IMR-90 (cell line): ENCODE measurements around the gene IGF2.

Experiments used
- BHLHE40 ChIP-seq: fragments of 150-350 bp; IDR thresholded peaks from 2 replicates; pipeline ENCODE4 v1.6.1; 2016; ENCODE audit warnings: mild to moderate bottlenecking, low read depth, low read length
- CEBPB ChIP-seq: IDR thresholded peaks from 2 replicates; pipeline ENCODE4 v1.6.1; 2012; ENCODE audit warnings: low read depth, low read length, improper control_type of control experiment
- CHD1 ChIP-seq: IDR thresholded peaks from 2 replicates; pipeline ENCODE4 v1.6.1; 2012; ENCODE audit warnings: low read depth, low read length, improper control_type of control experiment
- MAFK ChIP-seq: IDR thresholded peaks from 2 replicates; pipeline ENCODE4 v1.6.1; 2012; ENCODE audit warnings: low read depth, low read length, improper control_type of control experiment
- MAZ ChIP-seq: IDR thresholded peaks from 2 replicates; pipeline ENCODE4 v1.6.1; 2012; ENCODE audit warnings: low read depth, mild to moderate bottlenecking, low read length, improper control_type of control experiment, moderate library complexity, borderline replicate concordance
- MXI1 ChIP-seq: IDR thresholded peaks from 2 replicates; pipeline ENCODE4 v1.6.1; 2012; ENCODE audit warnings: low read depth, mild to moderate bottlenecking, low read length, moderate library complexity, borderline replicate concordance
- POLR2A ChIP-seq: IDR thresholded peaks from 2 replicates; pipeline ENCODE4 v1.6.1; 2012; ENCODE audit warnings: mild to moderate bottlenecking, low read depth, low read length
- RAD21 ChIP-seq: IDR thresholded peaks from 2 replicates; pipeline ENCODE4 v1.6.1; 2012; ENCODE audit warnings: low read length, improper control_type of control experiment
- RCOR1 ChIP-seq: IDR thresholded peaks from 2 replicates; pipeline ENCODE4 v1.6.1; 2012; ENCODE audit warnings: mild to moderate bottlenecking, low read length, improper control_type of control experiment; ENCODE audit not compliant: insufficient replicate concordance
- RFX5 ChIP-seq: IDR thresholded peaks from 2 replicates; pipeline ENCODE4 v1.8.0; 2012; ENCODE audit warnings: low read depth, mild to moderate bottlenecking, low read length, moderate library complexity
- SMC3 ChIP-seq: fragments of 150-350 bp; IDR thresholded peaks from 2 replicates; pipeline ENCODE4 v1.6.1; 2016; ENCODE audit warnings: low read depth, mild to moderate bottlenecking, antibody characterized with exemption, low read length, moderate library complexity
- USF2 ChIP-seq: fragments of 150-350 bp; IDR thresholded peaks from 2 replicates; pipeline ENCODE4 v1.6.1; 2017; ENCODE audit warnings: mild to moderate bottlenecking, antibody characterized with exemption, low read length, low read depth
- TF ChIP-seq, protein P1 (sequence below): conservative IDR thresholded peaks from 2 replicates; pipeline ENCODE4 v1.5.1; 2012; ENCODE audit warnings: mild to moderate bottlenecking, low read depth, low read length, improper control_type of control experiment

DNA sequence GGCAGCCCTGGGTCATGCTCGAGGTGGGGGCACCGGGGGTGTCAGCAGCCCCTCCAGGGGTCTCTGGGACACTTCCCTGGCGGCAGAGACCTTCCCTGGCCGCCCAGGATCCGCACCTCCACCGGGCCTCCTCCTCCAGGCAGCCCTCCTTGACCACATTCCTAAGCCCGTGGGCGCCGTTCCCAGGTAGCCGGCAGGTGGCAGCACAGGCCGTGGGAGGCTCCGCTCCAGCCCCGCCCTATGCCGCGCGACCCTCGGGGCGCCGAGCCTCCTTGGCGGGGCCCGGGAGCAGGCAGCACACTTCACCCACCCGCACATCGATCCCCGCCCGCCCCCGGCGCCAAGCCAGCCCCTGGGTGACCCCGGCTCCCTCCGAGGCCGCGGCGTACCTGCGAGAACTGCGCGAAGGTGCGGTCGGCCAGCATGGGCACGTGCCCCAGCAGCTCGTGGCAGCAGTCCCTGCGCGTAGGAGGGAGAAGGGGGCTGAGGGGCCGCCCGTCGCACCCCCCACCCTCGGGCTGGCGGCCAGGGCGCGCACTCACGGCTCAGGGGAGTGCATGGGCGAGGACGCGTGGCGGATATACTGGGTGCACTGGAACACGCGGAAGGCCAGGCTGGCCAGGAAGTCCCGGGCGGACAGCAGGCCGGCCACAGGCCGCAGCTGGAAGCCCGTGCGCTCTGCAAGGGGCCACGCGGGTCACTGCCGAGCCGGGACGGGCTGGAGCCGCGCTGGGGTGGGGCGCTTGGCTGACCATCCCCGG is 27.1 kb upstream of the IGF2 start:
- TF ChIP-seq, protein P1, sequence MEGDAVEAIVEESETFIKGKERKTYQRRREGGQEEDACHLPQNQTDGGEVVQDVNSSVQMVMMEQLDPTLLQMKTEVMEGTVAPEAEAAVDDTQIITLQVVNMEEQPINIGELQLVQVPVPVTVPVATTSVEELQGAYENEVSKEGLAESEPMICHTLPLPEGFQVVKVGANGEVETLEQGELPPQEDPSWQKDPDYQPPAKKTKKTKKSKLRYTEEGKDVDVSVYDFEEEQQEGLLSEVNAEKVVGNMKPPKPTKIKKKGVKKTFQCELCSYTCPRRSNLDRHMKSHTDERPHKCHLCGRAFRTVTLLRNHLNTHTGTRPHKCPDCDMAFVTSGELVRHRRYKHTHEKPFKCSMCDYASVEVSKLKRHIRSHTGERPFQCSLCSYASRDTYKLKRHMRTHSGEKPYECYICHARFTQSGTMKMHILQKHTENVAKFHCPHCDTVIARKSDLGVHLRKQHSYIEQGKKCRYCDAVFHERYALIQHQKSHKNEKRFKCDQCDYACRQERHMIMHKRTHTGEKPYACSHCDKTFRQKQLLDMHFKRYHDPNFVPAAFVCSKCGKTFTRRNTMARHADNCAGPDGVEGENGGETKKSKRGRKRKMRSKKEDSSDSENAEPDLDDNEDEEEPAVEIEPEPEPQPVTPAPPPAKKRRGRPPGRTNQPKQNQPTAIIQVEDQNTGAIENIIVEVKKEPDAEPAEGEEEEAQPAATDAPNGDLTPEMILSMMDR: peak; percentile 47
- peak; percentile 31; the same call in 1 of the 2 replicates for TF ChIP-seq SMC3
- peak; percentile 48 for TF ChIP-seq RAD21
- TF ChIP-seq POLR2A: no peak
- TF ChIP-seq MAFK: no peak
- TF ChIP-seq RCOR1: no peak
- TF ChIP-seq MXI1: no peak
- no peak for TF ChIP-seq USF2
- TF ChIP-seq RFX5: no peak
- no peak for TF ChIP-seq BHLHE40
- no peak for TF ChIP-seq MAZ
- TF ChIP-seq CEBPB: no peak
- no peak for TF ChIP-seq CHD1
